Common myeloid progenitor, CD34-positive (primary cell): ENCODE data around the gene WDR48. TPM values are rescaled to one million over a fixed set of nuclear protein-coding genes. Genes with fewer than 3 reads are reported as not detected.

Experiments
- CTCF ChIA-PET: fragments of 350-600 bp; sonication (Branson Sonifier 250); formaldehyde crosslinking; loops from one replicate; lab custom pipeline; 2021; ENCODE audit warnings: antibody characterized with exemption; lab: Charles Lee
- POLR2A ChIA-PET: fragments of 350-600 bp; sonication (Branson Sonifier 250); formaldehyde crosslinking; loops from one replicate; lab custom pipeline; 2021; ENCODE audit warnings: antibody characterized with exemption; lab: Charles Lee
- DNase-seq, 3 donors: peaks; one replicate each; pipeline versions ENCODE4 v3.0.0 to v3.0.0-alpha.2; 2013
- H3K27ac ChIP-seq, 2 experiments: 1 replicate in 1 of 2; 2 replicates in 1 of 2; pipeline ENCODE4 v1.7.0; 2013; ENCODE audit warnings: inconsistent platforms in 2 of 2, low read length in 2 of 2, mild to moderate bottlenecking in 2 of 2, low read depth in 1 of 2, moderate library complexity in 1 of 2; ENCODE audit not compliant: severe bottlenecking in 2 of 2, insufficient read depth in 1 of 2, poor library complexity in 1 of 2
- H3K27me3 ChIP-seq, 5 experiments: replicated peaks in 2 of 5; 1 replicate in 3 of 5; 2 replicates in 2 of 5; pipeline versions ENCODE4 v1.6.1 to v1.7.0; 2013; ENCODE audit warnings: low read length in 4 of 5, mild to moderate bottlenecking in 2 of 5, moderate library complexity in 2 of 5, inconsistent platforms in 1 of 5; ENCODE audit not compliant: insufficient read depth in 5 of 5, control insufficient read depth in 4 of 5
- H3K36me3 ChIP-seq, 4 experiments: 1 replicate in 2 of 4; 2 replicates in 2 of 4; pipeline versions ENCODE4 v1.6.1 to v1.7.0; 2013; ENCODE audit warnings: low read length in 3 of 4, control low read depth in 1 of 4, mild to moderate bottlenecking in 1 of 4; ENCODE audit not compliant: control insufficient read depth in 4 of 4, insufficient read depth in 4 of 4
- H3K4me1 ChIP-seq, 4 experiments: 1 replicate in 3 of 4; 2 replicates in 1 of 4; pipeline versions ENCODE4 v1.6.1 to v1.7.1; 2013; ENCODE audit warnings: low read length in 3 of 4, mild to moderate bottlenecking in 3 of 4, control low read depth in 1 of 4, inconsistent platforms in 1 of 4, moderate library complexity in 1 of 4; ENCODE audit not compliant: control insufficient read depth in 4 of 4, insufficient read depth in 4 of 4; ENCODE audit errors: control extremely low read depth in 1 of 4
- H3K4me3 ChIP-seq, 7 experiments: 1 replicate in 4 of 7; 2 replicates in 3 of 7; pipeline versions ENCODE4 v1.5.1 to v1.7.0; 2013; ENCODE audit warnings: mild to moderate bottlenecking in 7 of 7, low read length in 6 of 7, moderate library complexity in 6 of 7, inconsistent platforms in 2 of 7, low read depth in 2 of 7, control low read depth in 1 of 7; ENCODE audit not compliant: insufficient read depth in 4 of 7, control insufficient read depth in 1 of 7; ENCODE audit errors: extremely low read depth in 1 of 7
- H3K9me3 ChIP-seq, 5 experiments: 1 replicate in 4 of 5; 2 replicates in 1 of 5; pipeline versions ENCODE4 v1.6.1 to v1.7.1; 2013; ENCODE audit warnings: low read length in 4 of 5, mild to moderate bottlenecking in 2 of 5, inconsistent platforms in 1 of 5, low read depth in 1 of 5, moderate library complexity in 1 of 5; ENCODE audit not compliant: control insufficient read depth in 4 of 5, insufficient read depth in 2 of 5; ENCODE audit errors: control extremely low read depth in 1 of 5
- WGBS: methylation state at CpG from one replicate; pipeline ENCODE4 v1.1.5; 2013; ENCODE audit not compliant: insufficient coverage; 5-methylcytosine and 5-hydroxymethylcytosine counted together
- polyA plus RNA-seq: library from polyadenylated mRNA; unstranded; fragments of 120-200 nt; gene quantifications from one replicate; pipeline ENCODE4 v1.2.1, GENCODE V29; 2013

Gene WDR48
- polyA plus RNA-seq: 68.1 TPM

DNA sequence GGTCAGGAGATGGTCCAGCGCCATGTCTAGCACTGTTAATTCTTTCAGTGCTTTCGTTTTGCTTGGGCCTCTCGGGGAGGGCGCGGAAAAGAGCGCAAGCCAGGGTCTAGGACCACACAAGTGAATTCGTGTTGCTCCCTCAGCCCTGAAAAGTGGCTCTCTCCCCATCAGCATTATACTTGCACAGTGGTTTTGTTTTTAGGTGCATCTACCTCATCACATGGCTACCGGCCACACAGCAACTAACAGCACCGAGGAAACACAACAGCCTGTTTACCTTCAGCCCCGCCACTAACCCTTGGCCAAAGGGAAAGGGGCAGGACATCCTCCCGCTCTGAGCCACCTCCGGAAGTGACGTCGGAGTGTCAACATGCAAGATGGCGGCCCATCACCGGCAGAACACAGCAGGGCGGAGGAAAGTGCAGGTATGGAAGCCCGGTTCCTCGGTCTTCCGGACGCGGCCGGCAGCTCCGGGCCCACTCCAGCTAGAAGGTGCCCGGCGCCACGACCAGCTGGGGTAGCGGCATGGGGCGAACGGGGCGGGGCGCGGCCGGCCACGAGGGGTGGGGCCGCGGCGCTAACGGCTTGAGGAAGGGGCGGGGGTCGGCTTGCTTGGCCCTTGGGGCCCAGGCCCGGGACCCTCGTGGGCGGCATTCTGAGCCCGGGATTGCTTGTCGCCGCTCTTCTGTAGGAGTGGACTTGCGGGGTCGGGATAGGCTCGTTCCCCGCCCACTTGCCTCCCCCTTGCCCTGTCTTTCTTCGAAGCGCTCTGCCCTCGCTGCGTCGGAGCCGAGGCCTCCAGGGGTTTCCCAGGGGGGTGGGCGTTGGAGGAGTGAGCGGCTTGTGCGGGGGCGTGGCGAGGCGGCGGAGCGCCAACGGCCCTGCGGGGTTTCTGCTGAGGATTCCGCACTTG, at the start of gene WDR48, which contains the start of gene SCN11A:
TSS of gene WDR48 (plus strand) at position 368 of the 913 bp plus-strand sequence. CDS start at position 378, 10 bp downstream.
TSS of gene SCN11A (minus strand) at position 296 of the 913 bp plus-strand sequence. CDS start 101,582 bp downstream, outside the sequence.
- ChIA-PET CTCF (interaction anchor here (1.0 kb wide), 1 partner anchor 52 kb away, joined by 3 read pairs; no protein-coding TSS in a partner anchor), POLR2A (no interaction called here)
- H3K9me3 ChIP-seq: no peaks in the 10 kb centered on the region
- H3K4me1 ChIP-seq: peaks cover 2 to 22% (median 16%) of the 10 kb centered on the region in 4 experiments
- no peaks in the 10 kb centered on the region for H3K36me3 ChIP-seq
- H3K4me3 ChIP-seq: peak within 1 kb of the TSS; percentile 61 to 91 (median 83)
- under 1% methylated on average over 60 of the region's 68 CpGs for WGBS
- peak; percentile 96 to 98 (median 98) for DNase-seq
- H3K27ac ChIP-seq: peak within 1 kb of the TSS; percentile 95 to 98
- H3K27me3 ChIP-seq: no peaks in the 10 kb centered on the region

DNA sequence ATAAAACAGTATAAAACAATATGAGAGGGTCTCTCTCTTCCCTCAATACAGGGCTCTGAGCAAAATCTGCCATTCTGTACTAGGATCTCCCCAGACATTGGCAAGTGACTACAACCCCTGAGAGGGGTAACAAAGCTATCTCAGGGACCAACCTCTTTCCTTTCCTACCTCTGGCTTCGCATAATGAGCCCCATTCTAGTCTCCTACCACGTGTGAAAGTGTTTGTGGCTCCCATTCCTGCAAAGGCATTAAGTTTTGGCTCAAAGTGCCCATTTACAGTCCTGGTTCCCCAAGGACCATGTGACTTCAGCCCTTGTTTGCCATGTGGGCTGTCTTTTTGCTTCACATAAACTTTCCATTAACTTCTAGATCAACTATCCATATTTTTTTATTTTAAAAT, 46.5 kb upstream of the WDR48 start:
- Histone ChIP-seq H3K4me1 (no peaks in the 10 kb centered on the region), H3K36me3 (no peaks in the 10 kb centered on the region), H3K27ac (no peak overlapping the region), H3K4me3 (no peak overlapping the region), H3K9me3 (peaks cover 0 to 6% (median 0%) of the 10 kb centered on the region in 5 experiments), H3K27me3 (no peaks in the 10 kb centered on the region)
- CTCF ChIA-PET: interaction anchor here (1.1 to 1.4 kb wide), 3 partner anchors 11 to 26 kb away, joined by 3 read pairs; no protein-coding TSS in a partner anchor
- WGBS: 91% methylated on average over 2 of the region's 2 CpGs
- DNase-seq: no peak
- POLR2A ChIA-PET: no interaction called here

DNA sequence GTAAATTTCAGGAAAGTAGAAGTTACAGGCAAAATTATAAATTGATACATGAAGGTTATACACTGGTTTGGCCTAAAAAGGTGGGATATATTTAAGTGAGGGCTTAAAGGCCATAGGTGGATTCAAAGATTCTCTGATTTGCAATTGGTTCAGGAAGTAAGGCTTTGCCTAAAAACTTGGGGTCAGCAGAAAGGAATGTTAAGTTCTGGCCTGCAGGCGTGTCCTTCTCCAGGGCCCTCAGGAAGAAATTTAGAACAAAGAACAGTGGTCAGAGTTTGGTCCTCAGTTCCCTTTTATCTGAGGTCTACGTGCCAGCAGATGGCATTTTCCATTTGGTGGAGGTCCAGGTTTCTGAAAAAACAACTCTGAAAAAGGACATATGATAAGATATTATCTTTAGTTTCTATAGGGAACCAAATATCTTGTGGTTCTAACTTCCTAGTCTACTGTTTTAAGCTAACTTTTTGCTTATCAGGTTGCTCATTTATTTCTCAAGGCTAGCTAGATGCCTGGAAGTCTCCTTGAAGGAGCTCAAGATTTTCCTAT, 40.6 kb upstream of the WDR48 start:
- H3K4me3 ChIP-seq: no peak overlapping the region
- WGBS: 27% methylated on average over 1 of the region's 2 CpGs
- peak in 2 of 3 donors; percentile 50 to 56 for DNase-seq
- H3K9me3 ChIP-seq: peaks cover 0 to 6% (median 0%) of the 10 kb centered on the region in 5 experiments
- no peaks in the 10 kb centered on the region for H3K27me3 ChIP-seq
- POLR2A ChIA-PET: no interaction called here
- H3K36me3 ChIP-seq: no peaks in the 10 kb centered on the region
- H3K27ac ChIP-seq: peak overlapping the region in 1 of 2 experiments; percentile 22
- CTCF ChIA-PET: interaction anchor here (1.3 to 3.4 kb wide), 3 partner anchors 9 to 19 kb away, joined by 4 to 13 read pairs (median 5); no protein-coding TSS in a partner anchor
- H3K4me1 ChIP-seq: peaks cover 0 to 20% (median 9%) of the 10 kb centered on the region in 4 experiments

DNA sequence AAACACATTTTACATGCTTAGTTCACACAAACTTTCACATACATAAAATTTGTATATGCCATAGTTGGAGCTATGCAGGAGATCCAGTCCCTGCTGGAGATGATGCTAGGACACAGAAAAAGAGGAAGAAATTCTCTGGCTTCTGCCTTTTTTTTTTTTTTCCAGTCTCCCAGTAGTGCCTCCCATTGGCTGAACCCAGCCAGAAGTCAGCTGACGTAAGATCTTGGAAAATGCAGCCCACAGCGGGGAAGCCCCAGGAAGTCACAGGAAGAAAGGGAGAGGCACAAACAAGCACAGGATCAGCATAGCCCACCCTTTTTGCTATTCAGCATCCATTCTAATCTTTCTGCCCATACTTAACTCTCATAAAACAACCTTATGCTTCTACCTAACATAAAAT, 38.5 kb upstream of the WDR48 start:
- peaks cover 0 to 4% (median 0%) of the 10 kb centered on the region in 5 experiments for H3K9me3 ChIP-seq
- no peak overlapping the region for H3K4me3 ChIP-seq
- no peaks in the 10 kb centered on the region for H3K27me3 ChIP-seq
- DNase-seq: no peak
- CTCF ChIA-PET: interaction anchor here (0.8 kb wide), 1 partner anchor 13 kb away, joined by 4 read pairs; no protein-coding TSS in a partner anchor
- H3K4me1 ChIP-seq: peaks cover 0 to 20% (median 9%) of the 10 kb centered on the region in 4 experiments
- no peak overlapping the region for H3K27ac ChIP-seq
- POLR2A ChIA-PET: no interaction called here
- no peaks in the 10 kb centered on the region for H3K36me3 ChIP-seq
- WGBS: 59% methylated on average over 2 of the region's 2 CpGs

DNA sequence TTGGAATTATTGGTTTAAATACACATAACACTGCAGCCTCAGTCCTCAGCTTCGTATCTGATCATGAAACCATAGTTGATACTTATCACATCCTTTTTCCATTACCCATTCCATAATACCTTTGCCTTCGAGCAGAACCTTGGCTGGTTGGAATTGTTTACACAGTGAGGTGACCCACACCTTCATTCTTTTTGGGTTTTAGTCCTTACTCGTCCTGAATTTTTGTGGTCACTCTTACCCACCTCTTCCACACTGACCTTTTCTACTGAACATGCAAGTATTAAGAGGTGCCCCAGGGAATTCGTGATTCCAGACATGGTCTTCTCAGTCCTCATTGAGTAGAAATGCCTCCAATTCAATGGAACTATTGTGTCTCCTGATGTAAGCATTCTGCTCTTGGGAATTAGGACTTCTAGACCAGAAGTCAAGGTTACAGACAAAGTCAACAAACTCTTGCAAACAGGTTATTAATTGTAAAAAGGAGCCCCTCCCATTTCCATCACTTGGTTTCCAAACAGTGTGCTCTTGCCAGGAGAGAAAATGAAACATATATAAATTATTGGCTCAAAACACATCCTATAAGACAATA, 37.8 kb upstream of the WDR48 start:
- no peak for DNase-seq
- ChIA-PET CTCF (interaction anchor here (0.5 kb wide), 1 partner anchor 17 kb away, joined by 3 read pairs; no protein-coding TSS in a partner anchor), POLR2A (no interaction called here)
- WGBS: 100% methylated on average over 3 of the region's 4 CpGs
- no peak overlapping the region for H3K27ac ChIP-seq
- H3K4me1 ChIP-seq: peaks cover 0 to 20% (median 9%) of the 10 kb centered on the region in 4 experiments
- H3K36me3 ChIP-seq: no peaks in the 10 kb centered on the region
- H3K9me3 ChIP-seq: peaks cover 0 to 4% (median 0%) of the 10 kb centered on the region in 5 experiments
- H3K4me3 ChIP-seq: no peak overlapping the region
- no peaks in the 10 kb centered on the region for H3K27me3 ChIP-seq

DNA sequence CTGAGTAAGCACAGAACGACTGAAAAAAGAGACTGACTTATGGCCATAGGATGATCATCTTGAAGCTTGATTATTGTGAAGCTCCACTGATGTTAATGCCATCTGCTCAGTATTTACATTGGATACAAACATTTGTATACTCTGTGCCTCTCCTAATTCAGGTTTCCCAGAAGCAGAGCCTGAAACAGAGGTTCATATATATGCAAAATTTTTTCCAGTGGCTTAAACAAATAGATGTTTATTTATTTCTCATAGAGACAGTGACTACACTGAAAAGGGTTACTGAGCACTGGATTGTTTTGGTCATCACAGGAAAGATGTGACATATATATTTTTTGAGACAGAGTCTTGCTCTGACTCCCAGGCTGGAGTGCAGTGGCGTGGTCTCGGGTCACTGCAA, 36.4 kb upstream of the WDR48 start:
- ChIA-PET CTCF (interaction anchor here (1.1 to 1.4 kb wide), 2 partner anchors 10 to 15 kb away, joined by 3 read pairs; no protein-coding TSS in a partner anchor), POLR2A (no interaction called here)
- Histone ChIP-seq H3K27me3 (no peaks in the 10 kb centered on the region), H3K36me3 (no peaks in the 10 kb centered on the region), H3K4me3 (no peak overlapping the region), H3K27ac (no peak overlapping the region), H3K4me1 (peaks cover 0 to 20% (median 9%) of the 10 kb centered on the region in 4 experiments), H3K9me3 (no peaks in the 10 kb centered on the region)
- WGBS: 100% methylated on average over 2 of the region's 3 CpGs
- no peak for DNase-seq
